Smooth muscle cell (in vitro differentiated cells): Measurements from ENCODE around the gene KRTAP4-9. TPM values are rescaled to one million over a fixed set of nuclear protein-coding genes. Genes with fewer than 3 reads are reported as not detected.
"Not testable (repeated sequence)": the region's sequence is repeated elsewhere in the genome, so short reads cannot be mapped to it uniquely, and the experiment has no call there.

Experiments
- DNase-seq: peaks from one replicate; lab custom pipeline; 2025; ENCODE audit not compliant: unreplicated experiment; lab: John Stamatoyannopoulos, UW
- H2AFZ ChIP-seq: fragments of 200-600 bp; sonication (generic); 2 replicates; pipeline ENCODE4 v1.6.0; 2016; ENCODE audit warnings: antibody characterized with exemption, low read depth, mild to moderate bottlenecking
- H3F3A ChIP-seq: fragments of 200-600 bp; sonication (generic); 2 replicates; pipeline ENCODE4 v1.6.0; 2017; ENCODE audit warnings: antibody characterized with exemption, low read depth
- H3K27ac ChIP-seq: fragments of 200-600 bp; sonication (generic); 2 replicates; pipeline ENCODE4 v1.5.1; 2016; ENCODE audit warnings: low read depth, mild to moderate bottlenecking
- H3K27me3 ChIP-seq: fragments of 200-600 bp; sonication (generic); 2 replicates; pipeline ENCODE4 v1.6.1; 2016; ENCODE audit warnings: low read depth, mild to moderate bottlenecking
- H3K36me3 ChIP-seq: fragments of 200-600 bp; sonication (generic); 2 replicates; pipeline ENCODE4 v1.5.1; 2016; ENCODE audit warnings: low read depth
- H3K4me1 ChIP-seq: fragments of 200-600 bp; sonication (generic); 2 replicates; pipeline ENCODE4 v1.5.1; 2016; ENCODE audit warnings: low read depth
- H3K4me2 ChIP-seq: fragments of 200-600 bp; sonication (generic); 2 replicates; pipeline ENCODE4 v1.6.0; 2016; ENCODE audit warnings: mild to moderate bottlenecking
- H3K4me3 ChIP-seq: fragments of 200-600 bp; sonication (generic); 2 replicates; pipeline ENCODE4 v1.5.1; 2016; ENCODE audit warnings: mild to moderate bottlenecking
- H3K79me2 ChIP-seq: fragments of 200-600 bp; sonication (generic); 2 replicates; pipeline ENCODE4 v1.6.0; 2016; ENCODE audit warnings: low read depth, mild to moderate bottlenecking
- H3K9ac ChIP-seq: fragments of 200-600 bp; sonication (generic); 2 replicates; pipeline ENCODE4 v1.6.0; 2016; ENCODE audit warnings: low read depth
- H3K9me3 ChIP-seq: fragments of 200-600 bp; sonication (generic); replicated peaks from 2 replicates; pipeline ENCODE4 v1.5.1; 2016; ENCODE audit warnings: low read depth
- H4K20me1 ChIP-seq: fragments of 200-600 bp; sonication (generic); 2 replicates; pipeline ENCODE4 v1.6.0; 2016; ENCODE audit warnings: low read depth
- CTCF ChIP-seq: fragments of 200-600 bp; sonication (generic); IDR thresholded peaks from 2 replicates; pipeline ENCODE4 v1.5.1; 2017; ENCODE audit warnings: borderline replicate concordance, mild to moderate bottlenecking, antibody characterized with exemption; ENCODE audit not compliant: insufficient read depth, poor library complexity, severe bottlenecking
- WGBS: methylation state at CpG from one replicate; pipeline ENCODE4 v1.1.7; 2016; ENCODE audit warnings: low lambda C conversion rate; 5-methylcytosine and 5-hydroxymethylcytosine counted together
- polyA plus RNA-seq: library from polyadenylated mRNA; unstranded; fragments of >200 nt; fragmentation: Nextera tagmentation; extraction: Ambion mirVana; gene quantifications from 2 replicates; pipeline ENCODE4 v1.2.1, GENCODE V29; 2016
- total RNA-seq: library from RNA; depleted of rRNA; stranded (reverse); fragments of >200 nt; gene quantifications from 2 replicates; pipeline ENCODE4 v1.2.3, GENCODE V29; 2014

Gene KRTAP4-9
- total and polyA plus RNA-seq, 2 experiments from 2014 or later = not detected

GRCh38 chr17:41107941-41108450 lies 2.8 kb downstream of the KRTAP4-9 start:
- H3K4me3 ChIP-seq = no peak overlapping the region
- 85% methylated on average over 1 of the region's 1 CpG for WGBS

GRCh38 chr17:41108728-41109386 lies 3.7 kb downstream of the KRTAP4-9 start:
- H3K79me2 ChIP-seq, H3F3A ChIP-seq, H3K9me3 ChIP-seq, H2AFZ ChIP-seq, H3K4me3 ChIP-seq, DNase-seq, H3K27ac ChIP-seq, H3K4me1 ChIP-seq, H4K20me1 ChIP-seq, H3K9ac ChIP-seq, H3K27me3 ChIP-seq, H3K36me3 ChIP-seq, H3K4me2 ChIP-seq: not testable (repeated sequence)
- 53% methylated on average over 1 of the region's 1 CpG for WGBS

More at GRCh38 chr17:41107941-41108450, 2.8 kb downstream of the KRTAP4-9 start:
- DNase-seq = no peak
- Histone ChIP-seq H3K27ac (no peak overlapping the region), H3K79me2 (no peaks in the 10 kb centered on the region), H3K36me3 (no peaks in the 10 kb centered on the region), H3K27me3 (no peaks in the 10 kb centered on the region), H3K4me1 (peaks cover 3% of the 10 kb centered on the region), H3K9ac (no peak overlapping the region), H3F3A (no peaks in the 10 kb centered on the region), H4K20me1 (no peaks in the 10 kb centered on the region), H3K4me2 (no peak overlapping the region), H2AFZ (no peak overlapping the region), H3K9me3 (no peaks in the 10 kb centered on the region)
- no peak for TF ChIP-seq CTCF

- Histone ChIP-seq H3K79me2 (no peaks in the 10 kb centered on the region), H3K4me1 (no peaks in the 10 kb centered on the region), H3F3A (no peaks in the 10 kb centered on the region), H4K20me1 (no peaks in the 10 kb centered on the region), H3K36me3 (no peaks in the 10 kb centered on the region), H3K27ac (no peak overlapping the region), H3K27me3 (no peaks in the 10 kb centered on the region), H3K9ac (no peak overlapping the region), H2AFZ (no peak overlapping the region), H3K4me3 (no peak overlapping the region), H3K9me3 (no peaks in the 10 kb centered on the region), H3K4me2 (no peak overlapping the region)
- no peak for DNase-seq
- 76% methylated on average over 2 of the region's 2 CpGs for WGBS
- TF ChIP-seq CTCF = no peak
Measured at GRCh38 chr17:41111151-41111885, 6.1 kb downstream of the KRTAP4-9 start.

- H3K27me3 ChIP-seq = no peaks in the 10 kb centered on the region
- H3K4me3 ChIP-seq = no peak overlapping the region
- H3K4me1 ChIP-seq = no peaks in the 10 kb centered on the region
- no peak overlapping the region for H3K9ac ChIP-seq
- no peak overlapping the region for H3K27ac ChIP-seq
- DNase-seq = no peak
- no peaks in the 10 kb centered on the region for H4K20me1 ChIP-seq
- WGBS = 90% methylated on average over 5 of the region's 5 CpGs
- no peak for TF ChIP-seq CTCF
- no peaks in the 10 kb centered on the region for H3K9me3 ChIP-seq
- H3K4me2 ChIP-seq = no peak overlapping the region
- no peak overlapping the region for H2AFZ ChIP-seq
- no peaks in the 10 kb centered on the region for H3K79me2 ChIP-seq
- H3F3A ChIP-seq = no peaks in the 10 kb centered on the region
- no peaks in the 10 kb centered on the region for H3K36me3 ChIP-seq
Measured at GRCh38 chr17:41116297-41116696, 11.1 kb downstream of the KRTAP4-9 start.

GRCh38 chr17:41117846-41118386 lies 12.7 kb downstream of the KRTAP4-9 start, which contains the start of gene KRTAP4-11:
Gene KRTAP4-11 (minus strand): TSS chr17:41118373. CDS start chr17:41118315, 58 bp downstream.
- DNase-seq, H3K4me1 ChIP-seq, H3F3A ChIP-seq, H3K4me2 ChIP-seq, H3K36me3 ChIP-seq, H3K9ac ChIP-seq, H3K79me2 ChIP-seq, H3K4me3 ChIP-seq, H3K27me3 ChIP-seq, H3K27ac ChIP-seq, H2AFZ ChIP-seq, H3K9me3 ChIP-seq, H4K20me1 ChIP-seq: not testable (repeated sequence)
- WGBS = 88% methylated on average over 10 of the region's 10 CpGs
